GM18907 (cell line): ENCODE data around the gene ZEB2.
A peak's percentile ranks its signal among the peaks of the same experiment; 100 is the strongest.

Experiments
- ATAC-seq: cut with Tn5 transposase; IDR thresholded peaks from one replicate; pipeline ENCODE4 v1.9.1; 2021; ENCODE audit warnings: mild to moderate bottlenecking, moderate library complexity; ENCODE audit not compliant: unreplicated experiment

The ZEB2 gene

DNA sequence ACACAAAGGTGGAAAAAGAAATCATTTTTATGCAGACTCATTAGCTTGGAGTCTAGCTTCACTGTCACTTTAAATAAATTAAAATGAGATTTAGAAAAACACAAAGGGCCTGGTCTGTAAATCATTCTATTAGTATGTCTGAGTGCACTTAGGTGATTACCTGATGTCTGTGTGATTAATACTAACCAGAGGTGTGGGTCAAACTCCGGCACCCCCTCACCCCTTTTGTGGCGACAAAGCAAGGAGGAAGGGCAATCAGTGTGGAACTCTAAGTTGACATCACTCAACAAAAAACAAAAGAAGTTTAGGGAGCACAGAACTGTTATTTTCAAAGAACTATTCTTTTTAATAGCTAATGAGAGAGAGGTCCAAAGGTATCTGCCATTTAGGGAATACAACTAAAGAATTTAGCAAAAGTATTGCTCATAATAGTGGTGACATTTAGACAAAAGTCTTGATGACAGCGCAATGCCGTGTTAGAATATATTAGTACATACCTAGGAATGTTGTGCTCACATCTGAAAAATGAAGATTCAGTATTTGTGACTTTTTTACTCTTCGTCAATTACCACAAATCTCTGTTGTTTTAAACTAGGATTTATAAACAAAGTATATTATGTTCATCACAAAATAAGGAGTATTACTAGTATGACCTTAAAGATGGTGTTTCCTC is 66.3 kb downstream of the ZEB2 start:
- ATAC-seq = no peak

DNA sequence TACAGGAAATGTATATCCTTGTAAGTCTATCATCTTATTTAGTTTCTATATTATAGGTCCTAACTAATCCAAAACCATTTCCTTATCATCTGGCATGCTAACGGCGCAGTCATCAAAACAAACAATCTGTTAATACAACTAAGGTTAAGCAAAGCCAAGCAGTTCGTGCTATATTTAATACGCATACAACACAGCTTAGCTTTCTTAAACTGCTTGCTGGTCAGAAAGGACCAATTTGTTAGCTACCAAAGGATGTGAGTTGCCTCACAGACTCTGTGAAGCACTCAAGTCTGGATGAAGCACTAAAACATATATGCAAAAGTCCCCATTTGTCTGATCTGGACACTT is 67.0 kb downstream of the ZEB2 start:
- ATAC-seq = no peak

DNA sequence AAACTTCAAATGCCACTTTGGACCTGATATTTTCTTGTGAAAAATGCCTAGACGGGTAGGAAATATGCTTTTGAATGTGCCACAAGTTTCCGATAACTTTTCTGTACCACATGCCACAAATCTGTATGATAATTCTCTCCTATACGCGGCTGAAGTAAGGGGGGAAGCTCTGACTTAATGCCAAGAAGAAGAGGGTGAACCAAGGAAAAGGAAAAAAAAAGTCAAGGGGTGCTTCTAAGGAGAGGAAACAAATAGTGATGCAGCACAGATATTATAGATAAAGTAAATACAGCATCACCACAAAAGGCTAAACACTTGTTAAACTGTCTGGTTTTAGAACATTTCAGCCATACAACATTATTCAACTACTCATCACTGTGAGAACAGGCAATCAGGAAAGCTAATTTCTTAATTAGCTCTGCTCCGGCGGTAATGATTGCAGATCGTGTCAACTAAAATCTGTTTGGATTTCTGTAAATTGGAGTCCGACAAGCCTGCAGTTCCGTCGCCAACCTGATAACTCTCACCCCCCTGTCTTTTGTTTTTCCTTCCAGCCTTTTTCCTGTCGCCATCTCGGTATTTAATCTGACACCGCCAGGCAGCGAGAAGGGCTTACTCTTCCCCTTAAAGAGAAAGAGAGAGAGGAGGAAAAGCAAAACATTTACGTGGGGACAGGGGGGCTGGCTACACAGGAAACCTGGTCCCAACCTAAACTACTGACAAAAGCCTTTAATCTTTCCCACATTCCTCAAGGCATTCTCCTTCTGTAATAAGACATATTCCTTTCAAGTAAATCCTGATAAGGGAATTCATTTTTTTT is 67.5 kb downstream of the ZEB2 start:
- no peak for ATAC-seq

DNA sequence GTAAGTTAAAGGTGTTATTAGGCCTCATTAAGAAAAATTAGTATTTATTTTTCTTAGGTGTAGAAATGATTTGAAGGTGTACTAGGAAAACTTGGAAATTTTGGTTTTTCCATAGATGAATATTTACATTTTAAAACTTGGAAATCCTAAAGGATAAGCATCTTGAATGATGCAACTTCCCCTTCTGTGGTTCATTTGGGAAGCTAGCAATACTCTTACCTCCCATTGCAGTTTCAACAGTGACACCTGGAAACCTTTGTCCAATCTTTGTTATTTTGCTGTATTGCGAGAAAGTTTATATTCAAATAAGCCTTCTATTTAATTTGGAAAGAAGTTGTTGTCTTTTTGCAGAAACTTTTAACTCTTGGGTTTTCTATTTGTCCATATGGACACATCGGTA is 68.5 kb downstream of the ZEB2 start:
- ATAC-seq = no peak

DNA sequence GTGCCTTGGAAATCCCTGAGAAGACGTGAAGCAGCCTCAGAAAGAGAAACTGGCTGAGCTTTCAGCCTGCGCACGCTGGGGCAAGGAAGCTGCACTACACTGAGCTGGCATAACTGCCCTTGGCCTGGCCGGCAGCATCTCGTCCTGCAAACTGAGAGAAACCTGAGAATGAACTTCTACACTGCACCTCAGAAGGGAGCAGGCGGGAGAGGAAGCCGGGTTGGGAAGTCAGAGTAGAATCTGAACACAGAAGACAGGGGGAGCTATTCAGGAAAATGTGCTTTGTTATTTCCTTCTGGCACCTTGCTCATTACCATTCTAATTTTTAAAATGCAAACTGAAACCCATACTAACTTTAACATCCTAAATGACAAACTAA is 70.9 kb downstream of the ZEB2 start:
- ATAC-seq = peak; percentile 44

DNA sequence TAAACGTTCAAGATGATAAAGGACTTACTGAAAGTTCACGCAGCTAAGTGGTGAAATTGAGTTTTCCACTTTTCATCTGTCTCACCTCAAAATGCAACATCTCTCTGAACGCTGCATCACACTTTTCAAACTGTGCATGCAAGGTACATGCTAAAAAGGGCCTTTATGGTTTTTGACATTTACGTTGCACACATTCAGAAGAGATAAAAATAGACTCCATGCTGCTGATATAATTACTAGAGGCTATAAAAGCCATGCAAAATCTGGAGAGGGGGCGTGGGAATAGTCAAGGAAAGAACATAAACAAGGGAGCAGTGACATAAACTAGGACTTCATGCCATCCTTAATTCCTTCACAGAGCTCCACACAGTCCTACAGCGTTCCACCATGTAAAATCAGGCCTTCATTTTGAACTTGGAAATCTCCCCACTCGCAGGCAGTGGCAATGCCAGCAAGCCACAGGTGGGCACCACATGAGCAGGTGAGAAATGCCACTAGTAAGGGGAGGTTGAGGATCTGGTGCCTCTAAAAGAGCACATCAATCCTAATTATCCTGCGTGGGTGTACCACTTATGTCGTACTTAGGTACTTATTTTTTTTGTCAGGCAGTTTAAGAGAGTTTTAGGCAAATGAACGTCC is 71.4 kb downstream of the ZEB2 start:
- ATAC-seq = peak; percentile 23

DNA sequence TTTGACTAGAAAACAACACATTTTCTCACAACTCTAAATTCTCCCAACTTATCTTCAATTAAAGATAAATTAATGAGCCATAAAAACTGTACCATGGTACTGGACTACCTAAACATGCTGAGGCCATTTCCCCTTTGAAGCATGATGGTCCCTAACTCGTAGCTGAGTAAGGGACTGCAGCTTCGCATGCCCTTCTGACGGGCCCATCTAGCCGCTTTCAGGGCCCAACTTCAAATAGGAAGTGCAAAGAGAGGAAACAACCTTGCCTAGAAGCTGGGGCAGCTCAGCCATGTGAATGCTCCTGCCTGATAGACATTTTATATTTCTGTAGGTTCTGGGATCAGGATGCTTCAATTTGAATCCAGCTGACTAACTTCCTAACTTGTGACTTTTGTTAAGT is 72.4 kb downstream of the ZEB2 start:
- no peak for ATAC-seq

DNA sequence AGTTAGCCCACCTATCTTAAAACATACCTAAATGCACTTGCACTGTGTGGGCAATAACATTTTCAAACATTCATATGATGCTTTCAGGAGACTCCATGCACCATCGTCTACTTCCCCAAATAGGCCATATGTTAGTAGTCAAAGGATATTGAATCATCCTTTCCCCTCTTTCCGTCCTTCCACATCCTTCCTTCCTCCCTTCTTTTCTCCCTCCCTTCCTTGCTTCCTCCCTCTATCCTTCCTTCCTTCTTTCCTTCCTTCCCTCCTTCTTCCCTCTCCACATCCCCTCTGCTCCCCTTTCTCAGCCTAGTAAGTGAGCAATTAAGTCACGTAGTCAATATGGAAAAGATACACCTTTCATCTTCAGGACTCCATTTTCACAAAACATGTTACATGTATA is 73.8 kb downstream of the ZEB2 start:
- no peak for ATAC-seq

DNA sequence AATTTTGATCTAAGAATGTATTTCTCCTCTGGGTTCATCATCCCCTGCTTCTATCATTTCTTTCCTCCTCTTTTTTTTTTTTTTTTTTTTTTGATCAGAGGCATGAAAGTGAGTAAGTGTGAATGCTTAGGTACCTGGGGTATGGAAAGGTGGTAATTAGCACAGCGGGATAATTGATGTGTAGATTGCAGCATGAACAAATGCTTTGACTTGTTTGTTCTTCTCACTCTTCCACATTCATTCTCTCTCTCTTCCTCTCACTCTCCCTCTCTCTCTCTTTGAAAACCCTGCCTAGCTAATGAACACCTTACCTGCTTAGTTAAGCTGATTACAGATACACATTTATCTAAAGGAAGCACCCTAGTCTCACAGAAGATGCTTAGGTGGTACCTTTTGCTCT is 74.7 kb downstream of the ZEB2 start:
- ATAC-seq = no peak

DNA sequence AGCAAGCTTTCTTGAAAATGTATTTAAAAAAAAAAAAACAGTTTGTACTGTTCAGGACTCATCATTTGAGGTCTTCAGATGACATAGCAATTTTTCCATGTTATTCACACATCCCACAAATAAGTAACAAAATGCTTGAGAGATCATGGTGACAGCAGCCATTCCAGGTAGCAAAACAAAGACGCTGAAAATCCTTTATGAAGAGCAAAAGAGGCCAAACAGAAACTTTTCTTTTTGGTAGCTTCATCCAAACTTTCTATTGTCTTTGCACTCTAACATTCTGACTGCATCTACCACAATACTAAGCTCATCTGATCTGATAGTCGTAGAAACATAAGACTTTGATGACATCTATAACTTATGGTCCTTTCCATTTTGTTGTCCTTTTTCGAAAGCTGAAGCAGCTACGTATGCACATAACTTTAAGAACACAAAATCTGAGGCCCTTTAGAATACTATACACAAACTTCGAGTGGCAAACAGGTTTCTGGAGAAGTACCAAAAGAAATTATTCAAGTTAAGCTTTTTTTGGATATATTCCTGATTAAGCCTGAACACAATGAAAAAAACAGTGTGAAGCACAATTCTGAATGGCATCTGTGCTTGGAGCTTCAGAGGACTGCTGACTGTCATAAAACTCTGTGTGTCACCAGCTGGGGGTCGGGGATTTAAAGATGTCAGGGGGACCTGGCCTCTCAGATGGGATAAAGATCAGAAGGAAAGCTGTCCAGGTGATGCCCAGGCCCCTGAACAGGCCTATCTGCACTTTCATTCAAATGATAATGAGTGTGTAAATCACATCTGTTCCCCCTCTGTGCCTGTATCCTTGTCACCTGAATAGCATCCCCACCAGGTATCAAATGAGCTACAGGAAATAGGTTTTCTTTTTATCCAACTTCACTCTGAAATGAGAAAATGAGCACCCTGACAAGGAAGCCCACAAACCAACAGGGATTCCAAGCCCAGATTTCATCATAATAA is 75.8 kb downstream of the ZEB2 start:
- ATAC-seq = no peak

DNA sequence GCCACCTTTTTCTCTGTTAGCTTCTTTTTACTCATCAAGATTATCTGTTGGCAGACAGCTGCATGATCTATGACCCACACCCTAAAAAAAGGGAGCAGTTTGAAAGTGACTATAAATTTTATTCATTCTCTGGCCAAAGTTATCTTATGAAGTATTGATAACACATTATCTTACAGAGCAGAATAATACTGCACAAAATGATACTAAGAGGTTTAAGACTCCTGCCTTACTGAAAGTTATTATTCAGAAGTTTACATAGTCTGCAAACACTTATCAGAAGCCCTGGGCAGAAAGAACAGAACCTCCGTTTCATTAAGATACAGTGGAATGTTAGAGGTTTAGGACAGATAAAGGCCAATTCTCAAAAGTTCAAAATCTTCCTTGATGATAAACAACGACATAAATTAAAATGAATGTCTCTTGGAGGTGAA is 78.2 kb downstream of the ZEB2 start:
- no peak for ATAC-seq

DNA sequence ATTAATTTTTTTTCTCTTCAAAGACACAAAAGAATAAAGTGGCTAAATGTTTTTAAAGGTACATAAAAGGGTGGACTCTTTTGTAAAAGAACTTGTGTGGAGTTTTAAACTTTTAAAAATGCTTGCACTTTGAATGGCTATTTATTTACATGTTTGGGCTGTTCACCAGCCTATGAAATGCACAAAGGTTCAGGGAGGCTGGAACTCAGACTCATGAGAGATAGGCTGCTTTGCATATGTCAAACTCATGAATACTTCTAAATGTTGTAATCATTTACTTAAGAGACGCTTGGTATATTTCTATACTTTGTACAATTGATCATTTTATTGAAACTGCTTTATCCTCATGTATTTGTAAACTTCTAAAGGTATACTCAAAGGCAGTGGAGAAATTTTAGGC is 79.9 kb downstream of the ZEB2 start:
- ATAC-seq = no peak

DNA sequence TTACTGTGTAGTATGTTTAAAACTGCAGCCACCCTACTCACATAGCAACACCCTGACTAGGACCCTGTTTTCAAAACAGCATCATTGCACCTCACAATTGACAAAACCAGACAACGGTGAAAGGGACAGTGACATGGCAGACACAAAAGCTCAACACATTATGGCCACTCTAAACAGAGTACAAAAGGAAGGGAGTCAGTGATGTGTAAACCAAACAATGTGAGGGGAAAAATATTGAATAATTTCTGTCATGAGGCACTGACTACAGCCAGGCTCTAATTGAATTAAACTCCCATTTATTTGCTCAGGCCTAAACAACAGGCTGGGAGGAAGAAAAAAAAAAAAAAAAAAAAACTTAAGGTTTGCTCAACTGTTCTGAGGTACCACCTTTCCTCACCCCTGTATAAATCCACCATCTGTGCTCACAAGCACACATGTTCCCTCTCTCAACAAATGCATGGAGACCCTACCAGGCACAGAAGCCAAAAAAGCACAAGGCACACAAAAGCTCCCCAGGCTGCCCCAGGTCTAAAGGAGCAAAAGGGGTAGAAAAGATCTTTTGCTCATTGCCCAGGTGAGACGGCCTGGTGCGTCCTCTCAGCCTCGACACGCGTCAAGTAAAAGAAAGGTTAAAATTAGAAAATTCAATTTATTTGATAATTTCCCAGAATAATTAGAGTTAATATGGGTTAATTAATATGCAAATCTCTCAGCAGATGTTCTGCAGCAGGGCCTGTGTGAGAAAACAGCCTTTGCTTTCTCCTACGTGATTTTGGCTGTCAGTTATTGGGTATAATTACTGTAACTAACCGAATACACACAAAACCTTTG is 80.9 kb downstream of the ZEB2 start:
- ATAC-seq = no peak

DNA sequence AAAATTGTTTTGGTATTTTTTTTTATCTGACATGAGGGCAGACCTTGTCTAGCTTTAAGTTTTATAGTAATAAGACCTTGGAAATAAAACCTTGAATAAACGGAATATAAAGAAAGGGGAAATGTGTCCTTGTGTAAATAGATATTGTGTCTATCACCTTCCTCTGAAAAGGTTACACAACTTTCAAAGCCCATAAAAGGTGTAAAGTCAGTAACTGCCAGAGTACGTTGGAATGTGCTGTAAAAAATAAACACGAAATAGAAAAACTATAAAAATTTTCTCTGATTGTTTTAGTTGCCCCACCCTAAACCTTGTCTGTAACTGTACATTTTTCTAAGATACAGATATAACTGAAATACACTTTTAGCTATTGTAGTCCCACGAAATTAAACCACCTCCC is 82.3 kb downstream of the ZEB2 start:
- no peak for ATAC-seq

DNA sequence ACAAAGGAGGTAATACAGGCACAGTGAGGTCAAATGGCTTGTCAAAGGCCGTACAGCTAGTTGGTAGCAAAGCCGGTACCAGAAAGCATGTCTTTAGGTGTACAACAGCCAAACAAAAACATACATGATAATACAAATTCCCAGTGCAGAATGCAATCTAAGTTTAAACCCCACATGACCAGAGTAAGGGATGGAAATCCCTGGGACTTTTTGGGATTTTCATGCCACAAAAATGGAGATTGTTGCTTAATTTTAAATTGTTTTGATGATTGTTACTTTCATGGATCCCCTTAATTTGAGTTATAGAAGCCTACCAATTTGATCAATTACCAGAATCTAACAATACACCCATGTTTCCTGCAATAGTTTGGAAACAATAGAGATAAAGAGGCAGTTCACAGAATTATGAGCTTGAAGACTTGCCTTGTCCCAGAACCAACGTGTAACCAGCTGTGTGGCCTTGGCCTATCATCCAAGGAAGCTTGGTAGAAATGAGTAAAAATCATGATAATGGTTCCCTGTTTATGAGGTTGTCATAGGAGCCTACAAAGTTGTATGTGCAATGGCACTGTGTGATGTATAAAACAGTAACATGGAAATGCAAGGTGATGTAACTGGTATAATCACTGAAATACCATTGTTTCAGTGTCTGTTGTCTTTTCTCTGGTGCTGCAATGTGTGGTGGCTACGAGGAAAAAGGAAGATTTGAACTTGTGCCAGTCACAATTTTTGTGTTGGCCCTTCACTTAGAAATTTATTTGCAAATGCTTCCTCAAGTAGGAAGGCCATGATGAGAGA is 85.3 kb downstream of the ZEB2 start:
- no peak for ATAC-seq

DNA sequence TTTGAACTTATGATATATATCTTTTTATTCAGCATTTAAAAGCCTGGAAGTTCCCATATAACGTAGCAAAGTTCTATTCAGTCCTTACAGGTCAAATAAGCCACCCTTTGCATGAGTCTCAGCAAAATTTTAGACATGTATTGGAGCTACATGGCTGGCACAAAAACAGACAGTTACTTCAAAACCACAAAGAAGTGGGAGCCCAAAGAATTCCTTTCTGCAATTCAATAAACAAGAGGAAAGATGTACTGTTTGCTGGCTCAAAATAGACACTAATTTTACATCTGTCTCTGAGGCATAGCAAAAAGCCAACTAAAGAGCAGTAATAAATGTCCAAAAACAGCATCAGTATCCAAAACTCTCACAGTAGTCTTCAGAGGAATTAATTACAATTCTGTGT is 87.0 kb downstream of the ZEB2 start:
- no peak for ATAC-seq

DNA sequence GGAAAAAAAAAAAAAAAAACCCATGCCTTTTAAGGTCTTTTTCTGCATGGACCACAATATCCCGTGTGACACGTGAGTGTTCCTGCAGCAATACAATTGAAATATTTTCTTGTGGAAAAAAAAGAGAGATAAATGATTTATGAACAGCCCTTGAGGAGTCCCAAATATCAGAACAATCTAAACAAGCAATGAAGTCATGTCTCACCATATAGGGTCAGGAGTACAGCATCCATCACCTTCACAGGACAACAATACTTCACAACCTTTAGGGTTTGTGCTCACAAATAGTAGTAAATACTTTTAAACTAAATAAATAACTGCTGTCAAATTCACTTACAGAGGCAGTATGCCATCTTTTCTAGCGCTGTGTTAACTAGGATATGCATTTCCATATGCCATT is 87.9 kb downstream of the ZEB2 start:
- ATAC-seq = no peak

DNA sequence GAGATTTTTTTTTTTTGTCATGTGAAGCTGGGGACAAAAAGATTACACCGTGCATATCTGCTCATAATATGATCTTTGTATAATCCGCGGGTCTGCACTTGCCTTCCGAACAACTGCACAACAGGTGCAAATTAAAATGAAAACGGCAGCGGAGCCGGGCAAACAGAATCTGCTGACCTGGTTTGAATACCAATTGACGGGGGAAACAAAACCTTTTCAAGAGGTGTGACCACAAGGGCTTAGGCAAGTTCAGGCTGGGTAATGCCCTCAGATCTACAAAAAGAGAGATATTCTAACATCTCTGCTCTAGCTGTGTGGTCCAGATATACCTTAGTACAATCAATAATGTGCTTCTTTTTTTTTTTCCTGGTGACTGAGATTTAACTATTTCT is 88.5 kb downstream of the ZEB2 start:
- peak; percentile 41 for ATAC-seq

DNA sequence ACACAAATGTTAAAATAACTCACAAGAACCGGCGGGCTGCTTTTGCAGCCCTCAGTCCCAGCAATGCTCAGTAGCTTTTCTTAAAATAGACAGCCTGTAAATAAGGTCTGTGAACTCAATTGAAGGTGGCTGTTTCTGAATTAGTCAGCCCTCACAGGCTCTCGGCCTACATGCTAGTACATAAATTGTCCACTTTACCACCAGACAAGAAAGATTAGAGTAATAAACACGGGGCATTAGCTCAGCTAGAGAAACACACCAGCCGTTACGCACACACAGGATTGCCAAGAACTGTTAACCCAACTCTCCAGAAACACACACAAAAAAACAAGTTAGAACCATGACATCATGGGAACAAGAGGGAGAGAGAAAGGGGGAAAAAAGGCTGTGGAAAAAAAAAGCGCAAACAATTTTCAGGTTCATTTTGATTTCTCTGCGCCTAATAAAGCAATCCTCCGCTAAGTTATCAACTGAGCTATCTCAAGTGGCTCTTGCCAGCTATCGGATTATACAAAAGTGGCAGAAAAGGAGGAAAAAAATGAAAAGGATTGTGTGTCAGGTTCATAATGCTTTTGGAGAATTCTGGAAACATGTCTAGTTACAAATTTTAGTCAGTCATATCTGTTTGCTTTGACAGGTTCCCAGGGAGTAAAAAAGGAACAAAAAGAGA is 89.1 kb downstream of the ZEB2 start:
- ATAC-seq = peak; percentile 96
